Subcutaneous adipose tissue (tissue), 4 donors: ENCODE data around the gene STAB2. TPM values are rescaled to one million over a fixed set of nuclear protein-coding genes. Genes with fewer than 3 reads are reported as not detected.

Experiments
- CTCF ChIP-seq: fragments of 450-650 bp; IDR thresholded peaks from one replicate; pipeline ENCODE4 v1.5.1; 2016; ENCODE audit warnings: low read depth, mild to moderate bottlenecking, control low read depth, antibody characterized with exemption, moderate library complexity
- total RNA-seq, 4 donors: library from RNA; depleted of rRNA; stranded (reverse); fragments of >200 nt; gene quantifications; one replicate each; pipeline ENCODE4 v1.1.0, GENCODE V29; 2016

The STAB2 gene
- total RNA-seq, 4 donors from 2014 or later = under 0.01 to 1.5 (median 0.16) TPM; not detected in 1

- TF ChIP-seq CTCF = no peak
Observed at GRCh38 chr12:103566398-103566797, 20.7 kb upstream of the STAB2 start.

GRCh38 chr12:103569278-103569677 lies 17.8 kb upstream of the STAB2 start:
- no peak for TF ChIP-seq CTCF

GRCh38 chr12:103571286-103571685 lies 15.8 kb upstream of the STAB2 start:
- no peak for TF ChIP-seq CTCF

GRCh38 chr12:103572312-103573045 lies 14.6 kb upstream of the STAB2 start:
- no peak for TF ChIP-seq CTCF

- TF ChIP-seq CTCF = no peak
Observed at GRCh38 chr12:103573185-103573584, 13.9 kb upstream of the STAB2 start.

- no peak for TF ChIP-seq CTCF
Observed at GRCh38 chr12:103578926-103579325, 8.1 kb upstream of the STAB2 start.

GRCh38 chr12:103580026-103580425 lies 7.0 kb upstream of the STAB2 start:
- TF ChIP-seq CTCF = no peak
